B cell (primary cell): Measurements from ENCODE around the gene GFI1B. TPM values are rescaled to one million over a fixed set of nuclear protein-coding genes. Genes with fewer than 3 reads are reported as not detected.
A peak's percentile ranks its signal among the peaks of the same experiment; 100 is the strongest.

Experiments used
- ATAC-seq: fragments of 200-7000 bp; cut with Tn5 transposase; one replicate; pipeline ENCODE4 v1.10.0; 2021; ENCODE audit warnings: low read depth, mild to moderate bottlenecking, moderate number of reproducible peaks, moderate library complexity
- CTCF ChIA-PET: fragments of 350-600 bp; sonication (Branson Sonifier 250); formaldehyde crosslinking; loops from one replicate; lab custom pipeline; 2021; ENCODE audit warnings: antibody characterized with exemption, inconsistent platforms; lab: Charles Lee
- POLR2A ChIA-PET: fragments of 350-600 bp; sonication (Branson Sonifier 250); formaldehyde crosslinking; loops from one replicate; lab custom pipeline; 2021; ENCODE audit warnings: antibody characterized with exemption; lab: Charles Lee
- DNase-seq: peaks from one replicate; pipeline ENCODE4 v3.0.0; 2013
- H2AFZ ChIP-seq: 2 replicates; pipeline ENCODE4 v1.6.1; 2012; ENCODE audit warnings: mild to moderate bottlenecking, low read depth, low read length; ENCODE audit not compliant: insufficient read depth, poor library complexity, severe bottlenecking
- H3K27ac ChIP-seq, 2 donors: 1 replicate in 1 of 2; 2 replicates in 1 of 2; pipeline ENCODE4 v1.5.1; 2012 to 2013; ENCODE audit warnings: low read length in 2 of 2, mild to moderate bottlenecking in 2 of 2, moderate library complexity in 1 of 2
- H3K27me3 ChIP-seq, 4 experiments: fragments of 200-600 bp in 1 of 4; sonication (generic) in 1 of 4; replicated peaks in 1 of 4; 1 replicate in 2 of 4; 2 replicates in 2 of 4; pipeline versions ENCODE4 v1.6.1 to v1.7.0; 2013 to 2016; ENCODE audit warnings: low read length in 3 of 4, mild to moderate bottlenecking in 2 of 4, mixed read lengths in 1 of 4, moderate library complexity in 1 of 4; ENCODE audit not compliant: insufficient read depth in 4 of 4, control insufficient read depth in 3 of 4; ENCODE audit errors: control extremely low read depth in 1 of 4
- H3K36me3 ChIP-seq, 2 experiments: replicated peaks in 1 of 2; 1 replicate in 1 of 2; 2 replicates in 1 of 2; pipeline versions ENCODE4 v1.6.1 to v1.7.1; 2013; ENCODE audit warnings: low read length in 1 of 2; ENCODE audit not compliant: insufficient read depth in 2 of 2, control insufficient read depth in 1 of 2; ENCODE audit errors: control extremely low read depth in 1 of 2, extremely low read depth in 1 of 2
- H3K4me1 ChIP-seq, 2 donors: fragments of 200-600 bp in 1 of 2; sonication (generic) in 1 of 2; 1 replicate in 1 of 2; 2 replicates in 1 of 2; pipeline versions ENCODE4 v1.5.1 to v1.6.1; 2013 to 2017; ENCODE audit warnings: low read length in 2 of 2; ENCODE audit not compliant: control insufficient read depth in 2 of 2, insufficient read depth in 2 of 2
- H3K4me2 ChIP-seq: replicated peaks from 2 replicates; pipeline ENCODE3; 2012; ENCODE audit warnings: mild to moderate bottlenecking, low read depth, low read length; ENCODE audit not compliant: poor library complexity, severe bottlenecking
- H3K4me3 ChIP-seq, 5 experiments: fragments of 200-600 bp in 1 of 5; sonication (generic) in 1 of 5; 1 replicate in 3 of 5; 2 replicates in 2 of 5; pipeline versions ENCODE4 v1.5.1 to v1.7.0; 2011 to 2016; ENCODE audit warnings: low read length in 4 of 5, mild to moderate bottlenecking in 4 of 5, low read depth in 2 of 5, control low read depth in 1 of 5, moderate library complexity in 1 of 5; ENCODE audit not compliant: insufficient read depth in 1 of 5; ENCODE audit errors: control extremely low read depth in 1 of 5, extremely low read depth in 1 of 5
- H3K79me2 ChIP-seq: fragments of 200-600 bp; sonication (generic); one replicate; pipeline ENCODE4 v1.6.0; 2016; ENCODE audit warnings: low read length; ENCODE audit not compliant: control insufficient read depth, insufficient read depth
- H3K9ac ChIP-seq: fragments of 200-600 bp; sonication (generic); 2 replicates; pipeline ENCODE4 v1.6.1; 2017; ENCODE audit warnings: mild to moderate bottlenecking, low read length, moderate library complexity
- H3K9me3 ChIP-seq, 3 donors: one replicate each; pipeline versions ENCODE4 v1.6.1 to v1.7.1; 2013; ENCODE audit warnings: low read length in 2 of 3; ENCODE audit not compliant: control insufficient read depth in 2 of 3, insufficient read depth in 1 of 3; ENCODE audit errors: control extremely low read depth in 1 of 3
- H4K20me1 ChIP-seq: 2 replicates; pipeline ENCODE4 v1.6.0; 2012; ENCODE audit warnings: mild to moderate bottlenecking, low read length; ENCODE audit not compliant: insufficient read depth, control insufficient read depth, poor library complexity, severe bottlenecking
- H3K27ac Mint-ChIP-seq: one replicate; pipeline ENCODE4 v1.8.0; 2021; ENCODE audit warnings: mixed read lengths
- H3K27me3 Mint-ChIP-seq: one replicate; pipeline ENCODE4 v1.8.0; 2021; ENCODE audit warnings: mixed read lengths
- H3K4me1 Mint-ChIP-seq: one replicate; pipeline ENCODE4 v1.8.0; 2021; ENCODE audit warnings: mixed read lengths
- H3K4me3 Mint-ChIP-seq: one replicate; pipeline ENCODE4 v1.8.0; 2021; ENCODE audit warnings: mixed read lengths
- H3K9me3 Mint-ChIP-seq: one replicate; pipeline ENCODE4 v1.8.0; 2022; ENCODE audit warnings: mixed read lengths; ENCODE audit not compliant: insufficient read depth
- CTCF ChIP-seq: fragments of 200-600 bp; IDR thresholded peaks from one replicate; pipeline ENCODE4 v1.8.0; 2022; ENCODE audit warnings: antibody characterized with exemption, mild to moderate bottlenecking
- EZH2 ChIP-seq: IDR thresholded peaks from 2 replicates; pipeline ENCODE4 v1.6.1; 2012; ENCODE audit warnings: borderline replicate concordance, low read depth, mild to moderate bottlenecking, moderate library complexity, low read length; ENCODE audit not compliant: insufficient read depth, poor library complexity, severe bottlenecking
- WGBS: methylation state at CpG from one replicate; pipeline ENCODE4 v1.1.5; 2013; ENCODE audit warnings: missing lambda C conversion rate; ENCODE audit not compliant: insufficient coverage; 5-methylcytosine and 5-hydroxymethylcytosine counted together
- intact Hi-C: fragments of 100-400 bp; cut with micrococcal nuclease; formaldehyde crosslinking; loops from one replicate; pipeline ENCODE4 v1.10.0; 2022
- polyA plus RNA-seq: library from polyadenylated mRNA; depleted of rRNA; stranded (reverse); fragments of >200 nt; gene quantifications from 2 replicates; pipeline ENCODE4 v1.2.3, GENCODE V29; 2012
- total RNA-seq, 2 donors: library from RNA; stranded (reverse); fragments of 120-200 nt in 1 of 2; gene quantifications; 1 replicate in 1 of 2; 2 replicates in 1 of 2; pipeline versions ENCODE4 v1.2.3 to v1.2.4, GENCODE V29; 2013 to 2022

GFI1B gene
- total and polyA plus RNA-seq, 2 donors (not counting 1 experiment from before 2014, with no cell fraction given) = 0.09 TPM; not detected in 1

- Histone ChIP-seq H3K9ac (no peak overlapping the region), H4K20me1 (no peaks in the 10 kb centered on the region), H3K27ac (no peak overlapping the region), H3K79me2 (no peaks in the 10 kb centered on the region), H3K4me2 (peak overlapping the region; percentile 42), H3K4me3 (no peak overlapping the region), H2AFZ (no peak overlapping the region), H3K27me3 (peaks cover 0 to 66% (median 23%) of the 10 kb centered on the region in 4 experiments), H3K36me3 (no peaks in the 10 kb centered on the region), H3K9me3 (peaks cover 0 to 5% (median 0%) of the 10 kb centered on the region in 3 donors), H3K4me1 (peaks cover 27 to 29% of the 10 kb centered on the region in 2 donors)
- intact Hi-C loops = no loop called here
- no peak for DNase-seq
- ATAC-seq = peak; percentile 18
- Mint-ChIP-seq H3K27ac (no peak overlapping the region), H3K9me3 (no peaks in the 10 kb centered on the region), H3K4me1 (peaks cover 25% of the 10 kb centered on the region), H3K4me3 (no peak overlapping the region), H3K27me3 (peaks cover 45% of the 10 kb centered on the region)
- TF ChIP-seq EZH2 (no peak), CTCF (no peak)
- ChIA-PET POLR2A (no interaction called here), CTCF (no interaction called here)
- 9% methylated on average over 7 of the region's 8 CpGs for WGBS
These were observed 4.0 kb downstream of the GFI1B start for GRCh38 chr9:132982458-132982857.

DNA sequence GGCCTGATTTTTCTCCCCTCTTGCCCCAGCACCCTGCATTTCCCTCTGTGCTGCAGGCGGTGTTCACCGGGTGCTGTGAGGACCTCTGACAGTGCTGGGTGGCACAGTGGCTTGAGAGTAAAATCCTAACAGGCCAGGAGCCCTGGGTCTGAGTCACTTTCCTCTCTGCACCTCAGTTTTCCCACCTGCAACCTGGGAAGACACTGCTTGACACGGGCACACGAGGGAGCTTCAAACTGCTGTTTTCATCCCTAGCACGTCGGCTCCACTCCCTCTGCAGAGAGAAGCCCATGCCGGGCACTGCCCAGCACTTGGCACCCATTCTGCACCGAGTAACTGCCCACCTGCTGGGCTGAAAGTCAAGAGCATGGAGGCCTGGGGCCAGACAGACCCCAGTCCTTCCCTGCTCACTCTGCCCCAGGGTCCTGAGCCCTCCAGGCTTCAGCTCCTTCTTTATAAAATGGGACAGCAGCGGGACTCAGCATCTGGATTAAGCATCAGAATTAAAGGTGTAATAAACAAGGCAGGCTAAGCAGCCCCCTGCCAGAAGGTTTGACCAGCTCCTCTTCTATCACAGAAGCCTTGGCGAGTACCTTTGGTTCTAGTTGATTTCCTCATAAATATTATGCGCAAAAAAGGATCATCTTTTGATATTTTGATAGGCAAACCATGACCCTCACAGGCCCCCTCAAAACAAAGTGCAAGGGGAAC, 5.2 kb downstream of the GFI1B start:
- intact Hi-C loops = no loop called here
- peaks cover 15 to 20% of the 10 kb centered on the region in 2 donors for H3K4me1 ChIP-seq
- H3K9me3 ChIP-seq = peaks cover 0 to 2% (median 0%) of the 10 kb centered on the region in 3 donors
- ATAC-seq (no peak), DNase-seq (no peak)
- H3K9ac ChIP-seq = no peak overlapping the region
- no peak overlapping the region for H3K4me2 ChIP-seq
- H3K4me1 Mint-ChIP-seq = peaks cover 15% of the 10 kb centered on the region
- WGBS = 73% methylated on average over 8 of the region's 11 CpGs
- peaks cover 48% of the 10 kb centered on the region for H3K27me3 Mint-ChIP-seq
- CTCF ChIA-PET = no interaction called here
- no peaks in the 10 kb centered on the region for H3K79me2 ChIP-seq
- no peak overlapping the region for H3K27ac ChIP-seq
- no peak overlapping the region for H3K4me3 ChIP-seq
- no peak overlapping the region for H3K4me3 Mint-ChIP-seq
- peaks cover 0 to 60% (median 18%) of the 10 kb centered on the region in 4 experiments for H3K27me3 ChIP-seq
- H3K36me3 ChIP-seq = no peaks in the 10 kb centered on the region
- H2AFZ ChIP-seq = no peak overlapping the region
- TF ChIP-seq CTCF (no peak), EZH2 (no peak)
- H3K9me3 Mint-ChIP-seq = no peaks in the 10 kb centered on the region
- no peak overlapping the region for H3K27ac Mint-ChIP-seq
- POLR2A ChIA-PET = no interaction called here
- H4K20me1 ChIP-seq = no peaks in the 10 kb centered on the region
